GM11168 (cell line): ENCODE data around the gene BPI.
"Not testable (repeated sequence)": the region's sequence is repeated elsewhere in the genome, so short reads cannot be mapped to it uniquely, and the experiment has no call there.

Experiments
- in situ Hi-C: fragments of 300-500 bp; cut with MboI; formaldehyde crosslinking; loops from one replicate; pipeline ENCODE4 v1.12.0; 2022; ENCODE audit warnings: low sequenced_read_pairs; ENCODE audit not compliant: unreplicated experiment

BPI gene

GRCh38 chr20:38277285-38277684, 26.7 kb upstream of the BPI start:
- in situ Hi-C loops, result no loop called here

GRCh38 chr20:38277691-38278090, 26.3 kb upstream of the BPI start:
- in situ Hi-C loops, result no loop called here

- in situ Hi-C loops, result no loop called here
These were observed 25.8 kb upstream of the BPI start for GRCh38 chr20:38278131-38278530.

- in situ Hi-C loops, result no loop called here
These were observed 25.2 kb upstream of the BPI start for GRCh38 chr20:38278763-38279162.

- in situ Hi-C loops, result not testable (repeated sequence)
These were observed 22.6 kb upstream of the BPI start for GRCh38 chr20:38281176-38281915.

GRCh38 chr20:38283236-38283635, 20.7 kb upstream of the BPI start:
- in situ Hi-C loops, result no loop called here

GRCh38 chr20:38284066-38284650, 19.8 kb upstream of the BPI start:
- in situ Hi-C loops, result not testable (repeated sequence)

GRCh38 chr20:38284893-38285444, 19.0 kb upstream of the BPI start:
- in situ Hi-C loops, result no loop called here

- in situ Hi-C loops, result no loop called here
These were observed 17.1 kb upstream of the BPI start for GRCh38 chr20:38286586-38287531.

GRCh38 chr20:38290829-38291814, 12.8 kb upstream of the BPI start:
- in situ Hi-C loops, result no loop called here

- in situ Hi-C loops, result no loop called here
These were observed 12.0 kb upstream of the BPI start for GRCh38 chr20:38291966-38292365.

- in situ Hi-C loops, result no loop called here
These were observed 10.4 kb upstream of the BPI start for GRCh38 chr20:38293491-38294065.

- in situ Hi-C loops, result no loop called here
These were observed 9.8 kb upstream of the BPI start for GRCh38 chr20:38294076-38294591.

- in situ Hi-C loops, result no loop called here
These were observed 8.1 kb upstream of the BPI start for GRCh38 chr20:38295811-38296210.

- in situ Hi-C loops, result no loop called here
These were observed 7.5 kb upstream of the BPI start for GRCh38 chr20:38296433-38296832.

GRCh38 chr20:38297916-38298674, 5.9 kb upstream of the BPI start:
- in situ Hi-C loops, result no loop called here

- in situ Hi-C loops, result no loop called here
These were observed 5.1 kb upstream of the BPI start for GRCh38 chr20:38298768-38299288.

GRCh38 chr20:38299963-38300362, 4.0 kb upstream of the BPI start:
- in situ Hi-C loops, result no loop called here
